Measurements from ENCODE around the gene MTUS2.

DNA sequence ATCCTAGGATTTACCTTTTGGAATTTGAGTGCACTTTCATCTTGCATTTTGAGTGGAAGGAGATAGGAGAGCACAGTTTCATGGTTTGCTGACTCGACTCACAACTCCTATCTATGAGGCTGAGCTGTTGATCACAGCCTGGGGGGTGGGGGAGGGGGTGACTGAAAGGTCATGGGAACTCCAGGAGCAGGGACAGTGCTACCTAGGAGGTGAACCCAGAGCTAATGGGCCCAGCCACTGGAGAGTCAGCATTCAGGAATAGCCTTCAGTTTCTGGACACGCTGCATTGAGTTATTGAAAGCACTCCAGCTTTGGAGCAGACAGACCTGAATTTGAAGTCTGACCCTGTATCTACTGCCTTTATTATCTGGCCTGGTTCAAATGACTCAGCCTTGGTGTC, 435.4 kb downstream of the MTUS2 start:
- TF ChIP-seq OTX1 (CRISPR knock-in tag; IDR thresholded peaks at IDR 0.05) = no peak
- TF ChIP-seq MED1 (CRISPR knock-in tag; IDR thresholded peaks at IDR 0.05; ENCODE audit: borderline replicate concordance) = no peak
- TF ChIP-seq, protein P1, sequence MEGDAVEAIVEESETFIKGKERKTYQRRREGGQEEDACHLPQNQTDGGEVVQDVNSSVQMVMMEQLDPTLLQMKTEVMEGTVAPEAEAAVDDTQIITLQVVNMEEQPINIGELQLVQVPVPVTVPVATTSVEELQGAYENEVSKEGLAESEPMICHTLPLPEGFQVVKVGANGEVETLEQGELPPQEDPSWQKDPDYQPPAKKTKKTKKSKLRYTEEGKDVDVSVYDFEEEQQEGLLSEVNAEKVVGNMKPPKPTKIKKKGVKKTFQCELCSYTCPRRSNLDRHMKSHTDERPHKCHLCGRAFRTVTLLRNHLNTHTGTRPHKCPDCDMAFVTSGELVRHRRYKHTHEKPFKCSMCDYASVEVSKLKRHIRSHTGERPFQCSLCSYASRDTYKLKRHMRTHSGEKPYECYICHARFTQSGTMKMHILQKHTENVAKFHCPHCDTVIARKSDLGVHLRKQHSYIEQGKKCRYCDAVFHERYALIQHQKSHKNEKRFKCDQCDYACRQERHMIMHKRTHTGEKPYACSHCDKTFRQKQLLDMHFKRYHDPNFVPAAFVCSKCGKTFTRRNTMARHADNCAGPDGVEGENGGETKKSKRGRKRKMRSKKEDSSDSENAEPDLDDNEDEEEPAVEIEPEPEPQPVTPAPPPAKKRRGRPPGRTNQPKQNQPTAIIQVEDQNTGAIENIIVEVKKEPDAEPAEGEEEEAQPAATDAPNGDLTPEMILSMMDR (IDR thresholded peaks at IDR 0.05 in 2 of 3, conservative IDR thresholded peaks at IDR 0.05 in 1 of 3; ENCODE audit: insufficient read depth in 2 of 3, low read depth in 1 of 3, low read length in 3 of 3) = no peak

All from K562 (cell line).